Measurements from ENCODE around the gene P2RX4.

Gene P2RX4

GRCh38 chr12:121217761-121218160, 7.8 kb downstream of the P2RX4 start:
- CTCF ChIA-PET = interaction anchor here (1.4 kb wide), 2 partner anchors 14 to 22 kb away, joined by 3 read pairs; no protein-coding TSS in a partner anchor
- POLR2A ChIA-PET = interaction anchor here (0.7 to 1.2 kb wide), 2 partner anchors 21 to 435 kb away, joined by 3 to 4 read pairs; no protein-coding TSS in a partner anchor
- TF ChIP-seq, protein P1, sequence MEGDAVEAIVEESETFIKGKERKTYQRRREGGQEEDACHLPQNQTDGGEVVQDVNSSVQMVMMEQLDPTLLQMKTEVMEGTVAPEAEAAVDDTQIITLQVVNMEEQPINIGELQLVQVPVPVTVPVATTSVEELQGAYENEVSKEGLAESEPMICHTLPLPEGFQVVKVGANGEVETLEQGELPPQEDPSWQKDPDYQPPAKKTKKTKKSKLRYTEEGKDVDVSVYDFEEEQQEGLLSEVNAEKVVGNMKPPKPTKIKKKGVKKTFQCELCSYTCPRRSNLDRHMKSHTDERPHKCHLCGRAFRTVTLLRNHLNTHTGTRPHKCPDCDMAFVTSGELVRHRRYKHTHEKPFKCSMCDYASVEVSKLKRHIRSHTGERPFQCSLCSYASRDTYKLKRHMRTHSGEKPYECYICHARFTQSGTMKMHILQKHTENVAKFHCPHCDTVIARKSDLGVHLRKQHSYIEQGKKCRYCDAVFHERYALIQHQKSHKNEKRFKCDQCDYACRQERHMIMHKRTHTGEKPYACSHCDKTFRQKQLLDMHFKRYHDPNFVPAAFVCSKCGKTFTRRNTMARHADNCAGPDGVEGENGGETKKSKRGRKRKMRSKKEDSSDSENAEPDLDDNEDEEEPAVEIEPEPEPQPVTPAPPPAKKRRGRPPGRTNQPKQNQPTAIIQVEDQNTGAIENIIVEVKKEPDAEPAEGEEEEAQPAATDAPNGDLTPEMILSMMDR (IDR thresholded peaks at IDR 0.05; ENCODE audit: control extremely low read depth, extremely low read depth, low read depth, missing control alignments) = no peak
- DNase-seq (ENCODE audit: extremely low spot score) = no peak

DNA sequence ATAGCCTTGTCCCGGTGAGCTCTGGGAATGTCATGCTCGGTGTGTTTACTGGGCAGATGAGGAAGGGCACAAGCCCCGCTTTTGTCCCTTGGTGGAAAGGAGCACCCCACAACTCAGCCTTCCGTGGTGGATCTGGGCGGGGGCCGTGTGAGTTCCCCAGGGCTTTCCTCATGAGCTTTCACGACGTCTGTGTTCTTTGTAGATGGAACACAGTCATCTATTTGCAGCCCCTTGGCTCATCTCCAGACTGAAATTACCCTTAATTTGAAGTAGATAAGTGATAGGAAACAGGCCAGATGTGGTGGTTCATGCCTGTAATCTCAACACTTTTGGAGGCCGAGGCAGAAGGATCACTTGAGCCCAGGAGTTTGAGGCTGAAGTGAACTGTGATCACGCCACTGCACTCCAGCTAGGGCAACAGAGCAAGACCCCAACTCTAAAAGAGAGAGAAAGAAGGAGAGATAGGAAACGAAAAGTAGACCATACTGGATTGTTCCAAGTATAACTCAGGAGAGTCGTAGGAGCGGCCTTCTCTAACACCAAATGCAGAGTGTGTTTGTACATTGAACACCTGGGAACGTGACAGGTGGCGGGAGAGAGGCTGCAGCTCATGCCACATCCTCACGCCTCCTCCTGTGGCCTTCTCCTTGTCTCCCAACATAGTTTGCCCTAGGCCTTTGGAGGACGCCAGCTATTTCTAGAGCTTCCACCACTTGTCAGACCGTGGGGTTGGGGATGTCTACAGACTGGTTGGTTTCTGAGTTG, 8.8 kb downstream of the P2RX4 start:
- DNase-seq (ENCODE audit: extremely low spot score) = no peak
- POLR2A ChIA-PET = interaction anchor here (1.2 kb wide), 1 partner anchor 20 kb away, joined by 3 read pairs; no protein-coding TSS in a partner anchor
- CTCF ChIA-PET = interaction anchor here (1.3 to 1.4 kb wide), 2 partner anchors 21 to 159 kb away, joined by 3 read pairs; no protein-coding TSS in a partner anchor
- TF ChIP-seq, protein P1 (IDR thresholded peaks at IDR 0.05; ENCODE audit: control extremely low read depth, extremely low read depth, low read depth, missing control alignments) = no peak

GRCh38 chr12:121219353-121219986, 9.5 kb downstream of the P2RX4 start:
- ChIA-PET POLR2A (no interaction called here), CTCF (interaction anchor here (1.3 kb wide), 1 partner anchor 160 kb away, joined by 3 read pairs; no protein-coding TSS in a partner anchor)
- TF ChIP-seq, protein P1 (IDR thresholded peaks at IDR 0.05; ENCODE audit: control extremely low read depth, extremely low read depth, low read depth, missing control alignments) = no peak
- no peak for DNase-seq (ENCODE audit: extremely low spot score)

- TF ChIP-seq, protein P1 (IDR thresholded peaks at IDR 0.05; ENCODE audit: control extremely low read depth, extremely low read depth, low read depth, missing control alignments) = no peak
- DNase-seq (ENCODE audit: extremely low spot score) = no peak
- ChIA-PET POLR2A (no interaction called here), CTCF (interaction anchor here (1.1 to 1.8 kb wide), 2 partner anchors 12 to 112 kb away, joined by 3 to 6 read pairs; no protein-coding TSS in a partner anchor)
Observed at GRCh38 chr12:121222847-121223246, 12.9 kb downstream of the P2RX4 start.

GRCh38 chr12:121223292-121224285, 13.7 kb downstream of the P2RX4 start:
- TF ChIP-seq, protein P1 (IDR thresholded peaks at IDR 0.05; ENCODE audit: control extremely low read depth, extremely low read depth, low read depth, missing control alignments) = peak; percentile 56
- ChIA-PET POLR2A (no interaction called here), CTCF (interaction anchor here (1.1 to 2.3 kb wide), 7 partner anchors 11 to 162 kb away, joined by 3 to 9 read pairs (median 4); no protein-coding TSS in a partner anchor)
- DNase-seq (ENCODE audit: extremely low spot score) = no peak

Data from GM10248 (cell line).